T-cell (primary cell): ENCODE results near the gene CCN6. TPM values are rescaled to one million over a fixed set of nuclear protein-coding genes. Genes with fewer than 3 reads are reported as not detected.

Experiments
- ATAC-seq, 4 experiments: fragments of 200-7000 bp in 3 of 4; fragments of 150-1000 bp in 1 of 4; cut with Tn5 transposase; replicated peaks in 1 of 4; 1 replicate in 3 of 4; 2 replicates in 1 of 4; pipeline ENCODE4 v1.10.0; 2021; ENCODE audit warnings: moderate library complexity in 3 of 4, mild to moderate bottlenecking in 2 of 4, moderate number of reproducible peaks in 1 of 4
- CTCF ChIA-PET, 2 donors: fragments of 300-600 bp; sonication (Branson Sonifier 250); formaldehyde crosslinking; loops; one replicate each; lab custom pipeline; 2022; ENCODE audit warnings: antibody characterized with exemption in 2 of 2; lab: Charles Lee
- POLR2A ChIA-PET, 2 donors: fragments of 300-600 bp; sonication (Branson Sonifier 250); formaldehyde crosslinking; loops; one replicate each; lab custom pipeline; 2022; ENCODE audit warnings: antibody characterized with exemption in 2 of 2; lab: Charles Lee
- DNase-seq, 35 experiments: peaks; one replicate each; pipeline versions ENCODE4 v3.0.0 to v3.0.0-alpha.2; 2013 to 2023
- H3K27ac ChIP-seq: one replicate; pipeline ENCODE4 v1.5.1; 2013; ENCODE audit warnings: low read length
- H3K27me3 ChIP-seq, 2 experiments: replicated peaks in 1 of 2; 1 replicate in 1 of 2; 2 replicates in 1 of 2; pipeline versions ENCODE4 v1.6.1 to v1.7.0; 2013; ENCODE audit warnings: low read length in 1 of 2, mixed read lengths in 1 of 2; ENCODE audit not compliant: control insufficient read depth in 2 of 2, insufficient read depth in 2 of 2; ENCODE audit errors: extremely low read depth in 1 of 2
- H3K36me3 ChIP-seq, 2 donors: 1 replicate in 1 of 2; 2 replicates in 1 of 2; pipeline versions ENCODE4 v1.6.1 to v1.7.0; 2013; ENCODE audit warnings: low read length in 1 of 2; ENCODE audit not compliant: control insufficient read depth in 2 of 2, insufficient read depth in 1 of 2; ENCODE audit errors: extremely low read depth in 1 of 2
- H3K4me1 ChIP-seq, 2 experiments: 1 replicate in 1 of 2; 2 replicates in 1 of 2; pipeline versions ENCODE4 v1.6.1 to v1.7.0; 2013; ENCODE audit warnings: low read length in 2 of 2, mixed read lengths in 1 of 2; ENCODE audit not compliant: insufficient read depth in 2 of 2, control insufficient read depth in 1 of 2; ENCODE audit errors: extremely low read depth in 1 of 2
- H3K4me3 ChIP-seq, 2 donors: 1 replicate in 1 of 2; 2 replicates in 1 of 2; pipeline versions ENCODE4 v1.5.1 to v1.7.0; 2013; ENCODE audit warnings: mild to moderate bottlenecking in 2 of 2, low read length in 1 of 2, moderate library complexity in 1 of 2; ENCODE audit not compliant: control insufficient read depth in 1 of 2; ENCODE audit errors: extremely low read depth in 1 of 2
- H3K9me3 ChIP-seq: 2 replicates; pipeline ENCODE4 v1.7.0; 2013
- H3K27ac Mint-ChIP-seq, 2 donors: one replicate each; pipeline ENCODE4 v1.8.0; 2020 to 2021; ENCODE audit warnings: mild to moderate bottlenecking in 2 of 2, mixed read lengths in 2 of 2
- H3K27me3 Mint-ChIP-seq, 2 donors: one replicate each; pipeline ENCODE4 v1.8.0; 2021 to 2022; ENCODE audit warnings: mixed read lengths in 2 of 2
- H3K36me3 Mint-ChIP-seq: one replicate; pipeline ENCODE4 v1.8.0; 2021; ENCODE audit warnings: mixed read lengths
- H3K4me1 Mint-ChIP-seq, 3 donors: one replicate each; pipeline ENCODE4 v1.8.0; 2020 to 2022; ENCODE audit warnings: mixed read lengths in 3 of 3, mild to moderate bottlenecking in 1 of 3
- H3K4me3 Mint-ChIP-seq, 3 donors: one replicate each; pipeline ENCODE4 v1.8.0; 2020 to 2022; ENCODE audit warnings: mild to moderate bottlenecking in 3 of 3, mixed read lengths in 3 of 3, moderate library complexity in 3 of 3
- H3K9me3 Mint-ChIP-seq, 3 donors: one replicate each; pipeline ENCODE4 v1.8.0; 2020 to 2022; ENCODE audit warnings: mixed read lengths in 3 of 3
- total RNA-seq, 35 experiments: library from RNA in 6 of 35; stranded (reverse) in 6 of 35; fragments of 120-200 nt in 1 of 35; gene quantifications; one replicate each; pipeline versions ENCODE4 v1.2.1 to v1.2.4 and lab custom pipeline; 2013 to 2026

Gene CCN6
- total RNA-seq, 5 donors from 2014 or later (not counting 1 experiment from before 2014, with no cell fraction given) = not detected

GRCh38 chr6:112118034-112118433 is 64.1 kb downstream of the CCN6 start:
- peaks cover 3 to 10% of the 10 kb centered on the region in 2 donors for H3K27me3 Mint-ChIP-seq
- ChIA-PET POLR2A (no interaction called here), CTCF (no interaction called here)

More at GRCh38 chr6:112118034-112118433, 64.1 kb downstream of the CCN6 start:
- no peak overlapping the region for H3K4me3 ChIP-seq
- no peak overlapping the region for H3K27ac ChIP-seq
- no peak overlapping the region for H3K27ac Mint-ChIP-seq
- H3K9me3 ChIP-seq = no peaks in the 10 kb centered on the region
- no peaks in the 10 kb centered on the region for H3K36me3 Mint-ChIP-seq
- H3K9me3 Mint-ChIP-seq = no peaks in the 10 kb centered on the region
- no peak overlapping the region for H3K4me3 Mint-ChIP-seq
- no peak for ATAC-seq
- H3K4me1 ChIP-seq = no peaks in the 10 kb centered on the region
- H3K36me3 ChIP-seq = no peaks in the 10 kb centered on the region
- DNase-seq = no peak
- H3K27me3 ChIP-seq = peaks cover 0 to 2% of the 10 kb centered on the region in 2 experiments
- no peaks in the 10 kb centered on the region for H3K4me1 Mint-ChIP-seq

Other genes starting within 250 kb of the CCN6 start
- 100 to 1,000 TPM; 466 to 573 (median 534) TPM for gene FYN, start 180.7 kb upstream of the CCN6 start, total RNA-seq
- gene TUBE1, start 33.4 kb downstream of the CCN6 start, total RNA-seq = 10 to 100 TPM; 26.8 to 40.9 (median 33.6) TPM
- 1 to 10 TPM; 1.2 to 3.7 (median 3.5) TPM for gene FAM229B, start 33.5 kb downstream of the CCN6 start, total RNA-seq
- under 1 TPM in 3 of 5 donors, not detected in 2; 0.25 to 0.85 (median 0.56) TPM for gene LAMA4, start 200.5 kb downstream of the CCN6 start, total RNA-seq